GM19351 (cell line): ENCODE results near the gene DCBLD1.

Source experiments
- ATAC-seq: cut with Tn5 transposase; IDR thresholded peaks from one replicate; pipeline ENCODE4 v1.9.1; 2021; ENCODE audit warnings: mild to moderate bottlenecking, moderate library complexity; ENCODE audit not compliant: unreplicated experiment

Gene DCBLD1

DNA sequence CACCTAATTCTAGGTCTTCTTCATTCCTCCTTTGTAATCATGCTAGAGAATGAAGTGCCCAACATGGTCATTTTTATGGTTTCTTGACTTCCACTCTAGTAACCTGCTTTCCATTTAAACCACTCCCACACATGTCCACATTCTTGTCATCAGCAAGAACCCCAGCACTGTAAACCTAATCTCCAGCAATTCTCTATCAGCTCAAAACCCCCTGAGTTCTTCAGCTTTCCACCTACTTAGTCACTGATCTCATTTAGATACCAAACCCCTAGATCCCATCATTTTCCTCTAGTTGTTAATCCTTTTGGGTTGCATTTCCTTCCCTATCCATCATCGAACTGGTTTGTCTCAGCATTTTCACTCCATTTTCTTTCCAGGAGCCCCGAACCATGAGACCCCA lies 70.1 kb downstream of the DCBLD1 start:
- no peak for ATAC-seq

DNA sequence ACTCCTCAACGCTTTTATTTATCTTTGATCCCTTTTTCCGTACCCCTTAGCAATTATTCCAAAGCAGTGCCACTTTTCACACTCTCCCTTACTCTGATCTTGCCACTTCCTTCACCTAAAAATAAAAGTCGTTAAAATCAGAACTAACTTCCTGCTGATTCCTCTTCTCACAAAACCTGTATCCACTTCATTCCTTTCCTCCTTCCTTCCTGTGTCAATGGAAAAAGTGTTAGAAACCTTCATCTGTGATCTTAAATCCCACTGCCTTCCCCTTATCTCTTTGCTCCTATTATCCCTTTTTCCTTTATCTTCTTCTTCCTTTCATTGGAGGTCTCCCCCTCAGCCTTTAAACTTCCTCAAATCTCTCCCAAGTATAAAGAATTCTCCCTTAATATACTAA lies 70.7 kb downstream of the DCBLD1 start:
- no peak for ATAC-seq

DNA sequence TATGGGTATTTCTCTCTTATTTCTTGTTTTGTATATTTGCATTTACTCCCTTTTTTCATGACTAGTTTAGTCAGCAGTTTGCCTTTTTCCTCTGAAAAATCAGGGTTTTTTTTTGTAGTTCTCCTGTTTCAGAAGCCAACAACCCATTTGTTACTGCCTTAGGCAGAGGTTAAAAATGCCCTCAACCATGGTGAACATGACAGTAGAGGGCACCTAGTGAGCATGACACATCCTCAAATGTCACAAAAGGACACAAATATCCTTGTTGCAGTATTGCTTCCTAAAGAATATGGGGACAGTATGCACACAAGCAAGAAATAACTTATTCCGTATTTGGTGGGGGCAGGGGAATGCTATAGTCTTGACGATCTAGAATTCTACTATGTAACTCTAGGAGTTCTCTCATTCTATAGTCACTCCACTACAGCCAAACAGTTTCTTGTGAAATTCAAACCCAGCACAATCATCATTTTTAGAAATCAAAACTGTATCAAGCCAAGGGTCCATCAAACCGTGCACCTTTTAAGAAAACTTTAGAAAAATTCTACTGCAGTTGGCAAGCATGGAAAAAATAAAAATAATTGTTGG lies 72.9 kb downstream of the DCBLD1 start:
- no peak for ATAC-seq

DNA sequence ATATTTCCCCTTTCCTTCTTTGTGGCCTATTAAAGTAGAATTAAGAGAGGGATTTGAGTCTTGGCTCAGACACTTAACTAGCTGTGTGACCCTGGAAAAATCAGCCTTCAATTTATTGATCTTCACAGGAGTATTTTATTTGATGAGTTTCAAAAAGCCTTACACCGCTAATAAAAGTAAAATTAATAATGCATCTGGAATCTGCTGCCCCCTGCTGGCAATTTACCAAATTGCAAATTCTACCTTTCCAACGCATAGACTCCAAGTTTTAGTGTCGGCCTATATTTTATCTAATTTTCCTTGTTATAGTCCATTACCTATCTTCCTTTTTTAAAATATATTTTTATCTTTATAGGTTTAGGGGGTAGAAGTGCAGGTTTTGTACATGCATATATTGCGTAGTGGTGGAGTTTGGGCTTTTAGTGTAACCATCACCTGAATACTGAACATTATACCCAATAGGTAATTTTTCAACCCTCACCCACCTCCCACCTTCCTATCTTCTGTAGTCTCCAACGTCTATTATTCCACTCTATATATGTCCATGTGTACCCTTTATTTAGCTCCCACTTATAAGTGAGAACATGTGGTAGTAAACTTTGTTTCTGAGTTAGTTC lies 73.5 kb downstream of the DCBLD1 start:
- no peak for ATAC-seq

DNA sequence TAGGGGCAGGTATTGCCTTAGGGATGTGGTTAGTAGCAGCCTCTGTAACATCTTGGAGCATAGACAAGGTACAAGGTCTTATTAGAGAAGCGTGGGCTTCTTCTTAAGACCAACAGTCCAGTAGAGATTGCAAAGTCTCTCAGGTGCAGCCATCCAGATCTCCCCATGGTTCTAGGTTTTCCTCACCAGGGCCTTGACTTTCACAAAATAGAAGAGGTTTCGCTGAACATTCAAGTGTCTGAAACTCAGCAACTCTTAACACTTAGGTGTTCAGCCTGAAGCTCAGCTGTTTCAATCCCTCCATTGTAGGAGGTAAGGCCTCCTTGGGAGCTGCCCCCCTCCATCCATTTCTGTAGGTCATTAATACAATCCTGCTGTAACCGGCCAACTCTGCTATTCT lies 75.5 kb downstream of the DCBLD1 start:
- ATAC-seq, result no peak

DNA sequence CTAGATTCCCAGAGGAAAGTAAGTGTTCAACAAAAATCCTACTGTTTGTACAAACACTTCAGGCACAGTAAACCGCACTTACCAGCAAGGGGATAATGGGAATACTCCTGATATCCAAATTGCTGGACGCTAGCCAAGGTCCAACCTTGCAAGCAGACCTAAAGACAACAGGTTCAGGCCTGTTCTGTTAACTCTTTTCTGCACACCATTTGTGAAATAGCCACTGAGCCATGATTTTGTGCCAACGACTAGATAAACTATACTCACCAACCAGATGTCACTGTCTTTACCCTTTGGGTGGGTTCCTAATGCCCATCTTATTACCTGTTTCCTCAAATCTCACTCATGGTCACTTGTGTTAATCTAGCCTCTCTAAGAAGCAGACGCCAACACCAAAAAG lies 76.3 kb downstream of the DCBLD1 start:
- no peak for ATAC-seq

DNA sequence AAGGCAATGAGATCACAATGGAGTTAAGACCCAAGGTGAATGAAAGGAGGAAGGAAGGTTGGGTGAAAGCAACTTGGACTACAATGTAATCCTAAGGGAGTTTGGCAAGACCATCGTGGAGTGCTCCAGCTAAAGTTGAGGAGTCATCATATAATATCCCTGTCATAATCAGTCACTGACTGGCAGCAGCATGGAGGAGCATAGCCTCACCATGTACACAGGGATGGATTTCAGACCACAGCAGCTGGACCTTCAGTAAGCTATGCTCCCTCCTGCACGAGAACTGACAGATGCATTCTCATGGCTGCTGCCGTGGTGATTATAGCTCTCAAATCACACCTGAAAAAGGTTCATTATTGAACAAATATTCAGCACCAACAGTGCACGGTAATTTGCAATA lies 76.8 kb downstream of the DCBLD1 start:
- no peak for ATAC-seq

DNA sequence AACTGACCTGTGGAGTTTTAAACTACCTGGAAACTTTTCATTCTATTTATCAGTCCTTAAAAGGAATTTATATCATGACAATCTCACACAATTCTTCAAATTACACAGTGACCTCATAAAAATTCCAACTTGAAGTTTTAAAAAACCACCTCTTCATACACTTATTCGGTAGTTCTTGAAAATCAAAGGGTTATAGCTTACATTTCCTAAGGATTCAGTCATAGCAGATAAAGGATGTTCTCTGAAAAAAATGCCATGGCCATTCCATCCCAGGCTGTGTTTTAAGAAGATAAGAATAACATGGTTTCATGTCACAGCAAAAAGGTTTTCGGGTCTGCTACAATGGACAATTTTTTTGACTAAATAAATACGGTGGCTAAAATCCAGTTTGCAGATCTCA lies 78.7 kb downstream of the DCBLD1 start:
- no peak for ATAC-seq

DNA sequence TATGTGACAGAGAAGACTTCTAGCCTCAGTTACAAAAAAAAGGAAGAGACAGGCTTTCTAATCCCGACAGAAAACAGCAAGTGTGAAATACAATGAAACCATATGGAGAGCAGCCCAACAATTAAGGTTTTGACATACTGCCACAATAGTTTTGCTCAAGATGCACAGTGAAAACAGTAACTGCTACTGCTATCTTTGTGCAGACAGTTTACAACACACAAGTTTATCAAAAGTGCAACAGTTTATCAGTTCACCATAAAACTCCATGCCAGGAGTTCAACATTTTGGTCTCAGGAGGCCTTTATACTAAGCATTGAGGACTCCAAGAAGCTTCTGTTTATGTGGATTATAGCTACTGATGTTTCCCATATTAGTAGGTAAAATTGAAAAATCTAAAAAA lies 82.2 kb downstream of the DCBLD1 start:
- ATAC-seq, result no peak

DNA sequence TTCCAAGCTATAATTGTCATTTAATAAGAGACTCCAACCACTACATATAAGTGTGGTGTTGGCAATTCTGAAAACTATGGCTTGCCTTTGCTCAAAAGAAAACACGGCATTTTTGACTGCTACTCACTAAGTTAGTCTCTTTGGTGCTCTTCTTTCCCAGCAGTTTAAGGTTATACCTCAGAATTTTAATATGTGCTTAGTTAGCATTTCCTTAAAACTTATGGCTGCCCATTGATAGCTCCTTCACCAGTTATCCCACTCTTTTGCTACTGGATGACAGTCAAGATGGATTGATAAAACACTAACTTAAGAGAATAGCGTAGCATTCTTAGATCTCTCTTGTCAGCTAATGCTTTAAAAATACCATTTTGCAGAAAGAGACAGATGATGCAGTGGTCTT lies 85.8 kb downstream of the DCBLD1 start:
- ATAC-seq, result no peak

DNA sequence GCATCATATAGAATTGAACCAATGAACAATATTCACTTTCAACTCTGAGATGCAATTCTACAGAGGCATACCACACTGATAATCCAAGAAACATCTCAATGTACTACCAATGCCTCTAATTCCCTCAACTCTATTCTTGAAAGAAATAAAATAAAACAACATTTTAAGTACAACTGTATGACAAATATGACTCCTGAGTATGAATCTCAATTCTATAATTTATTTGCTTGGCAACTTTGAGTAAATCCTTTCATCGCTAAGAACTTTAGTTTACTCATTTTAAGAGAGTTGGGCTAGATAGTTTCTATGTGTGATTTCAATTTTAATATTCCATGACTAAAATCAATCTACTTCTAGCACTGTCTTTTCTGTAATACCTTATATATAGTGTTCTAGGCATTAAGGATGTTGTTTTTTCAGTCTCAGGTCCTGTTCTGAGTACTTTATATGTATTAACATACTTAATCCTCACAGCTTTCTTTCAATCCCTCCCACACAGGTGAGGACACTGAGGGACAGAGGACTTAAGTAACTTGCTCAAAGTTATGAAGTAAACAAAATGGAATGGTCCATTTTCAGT lies 86.4 kb downstream of the DCBLD1 start:
- ATAC-seq, result no peak

DNA sequence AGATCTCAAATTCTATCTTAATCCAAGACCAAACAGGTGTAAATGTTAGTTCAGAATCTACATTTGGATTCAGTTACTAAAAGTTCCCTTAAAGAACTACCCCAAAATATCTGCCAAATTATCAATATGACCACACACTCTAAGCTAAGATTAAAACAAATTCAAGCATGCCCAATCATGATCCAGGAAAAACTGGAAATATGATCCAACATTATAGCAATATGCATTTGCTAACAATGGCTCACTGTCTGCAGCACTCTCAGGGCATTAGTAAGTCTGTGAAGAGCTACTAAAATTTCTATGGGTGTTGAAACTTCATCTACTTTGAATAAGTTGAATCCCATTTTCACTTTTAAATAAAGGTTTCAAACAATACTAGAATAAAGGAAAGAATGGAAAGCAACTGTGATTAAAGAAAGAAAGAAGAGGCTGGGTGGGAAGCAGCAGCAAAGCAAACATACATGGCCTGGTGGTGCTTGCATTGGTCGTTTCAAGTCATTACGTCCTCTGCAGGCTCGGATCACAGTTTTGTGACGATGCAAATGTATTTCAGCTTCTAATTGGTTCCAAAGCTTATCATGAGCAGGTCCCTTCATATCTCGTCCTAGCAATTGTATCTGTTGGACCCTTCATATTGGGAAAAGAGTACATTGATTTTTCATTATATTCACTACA lies 90.7 kb downstream of the DCBLD1 start:
- ATAC-seq, result no peak

DNA sequence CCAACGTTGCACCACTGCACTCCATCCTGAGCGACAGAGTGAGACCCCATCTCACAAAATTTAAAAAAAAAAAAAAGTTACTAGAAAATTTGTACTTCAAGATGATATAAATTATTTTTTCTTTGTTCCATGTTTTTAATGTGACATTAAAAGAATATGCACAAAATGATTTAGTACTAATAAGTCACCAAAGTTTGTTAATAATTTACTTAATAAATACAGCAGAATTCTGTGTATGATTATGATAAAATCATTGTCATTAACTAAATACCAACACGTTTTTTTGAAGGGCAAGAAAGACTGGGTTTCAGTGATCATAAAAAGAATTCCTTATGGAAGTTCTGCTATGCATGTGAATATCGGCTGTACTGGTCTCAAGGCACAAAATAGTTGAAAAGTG lies 91.7 kb downstream of the DCBLD1 start:
- ATAC-seq, result no peak

DNA sequence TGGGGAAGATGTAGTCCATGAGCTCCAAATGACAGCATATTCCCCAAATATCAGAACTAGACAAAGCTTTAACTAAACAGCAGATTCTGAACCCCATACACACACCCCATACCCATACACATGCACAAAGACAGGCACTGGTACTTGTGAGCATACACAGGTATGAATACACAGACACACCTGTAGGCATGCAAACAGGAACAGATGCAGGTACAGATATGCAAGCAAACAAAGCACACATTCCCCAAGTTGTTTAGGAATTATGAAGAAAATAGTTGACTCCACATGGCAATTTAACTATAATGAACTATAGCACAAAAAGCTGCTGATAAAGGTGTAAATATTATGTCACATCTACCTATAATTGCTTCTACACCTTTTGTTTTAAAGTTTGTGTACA lies 103.2 kb downstream of the DCBLD1 start:
- ATAC-seq, result no peak

DNA sequence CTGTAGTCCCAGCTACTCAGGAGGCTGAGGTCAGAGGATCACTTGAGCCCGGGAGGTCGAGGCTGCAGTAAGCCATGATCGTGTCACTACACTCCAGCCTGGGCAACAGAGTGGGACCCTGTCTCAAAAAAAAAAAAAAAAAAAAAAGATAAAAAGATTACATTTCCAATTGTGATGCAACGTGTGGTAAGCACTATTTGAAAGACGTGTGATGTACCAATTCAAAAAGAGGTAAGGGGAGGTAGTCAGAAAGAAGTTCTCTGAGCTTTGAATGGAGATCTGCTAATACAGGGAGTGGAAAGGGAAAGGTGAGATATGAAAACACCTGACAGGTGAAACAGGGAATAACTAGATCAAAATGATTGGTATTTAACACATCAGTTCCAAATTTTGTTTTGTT lies 108.0 kb downstream of the DCBLD1 start:
- ATAC-seq, result no peak

DNA sequence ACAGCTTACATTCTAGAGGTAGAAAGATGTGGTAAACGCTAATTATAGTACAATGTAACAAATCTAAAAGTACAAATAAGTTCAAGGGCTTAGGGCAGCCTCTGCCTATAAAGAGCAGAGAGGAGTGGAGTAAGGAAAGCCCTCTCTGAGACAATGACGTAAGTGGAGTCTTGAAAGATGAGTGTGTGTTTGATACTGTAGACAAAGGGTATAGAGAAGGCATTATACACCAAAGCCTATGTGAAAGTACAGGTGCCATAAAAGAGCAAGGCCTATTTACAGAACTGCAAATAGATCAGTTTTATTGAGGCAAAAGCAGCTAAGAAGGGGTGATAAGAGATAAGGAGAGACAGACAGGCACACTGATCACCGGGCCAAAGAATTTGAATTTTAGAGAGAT lies 108.9 kb downstream of the DCBLD1 start:
- no peak for ATAC-seq

DNA sequence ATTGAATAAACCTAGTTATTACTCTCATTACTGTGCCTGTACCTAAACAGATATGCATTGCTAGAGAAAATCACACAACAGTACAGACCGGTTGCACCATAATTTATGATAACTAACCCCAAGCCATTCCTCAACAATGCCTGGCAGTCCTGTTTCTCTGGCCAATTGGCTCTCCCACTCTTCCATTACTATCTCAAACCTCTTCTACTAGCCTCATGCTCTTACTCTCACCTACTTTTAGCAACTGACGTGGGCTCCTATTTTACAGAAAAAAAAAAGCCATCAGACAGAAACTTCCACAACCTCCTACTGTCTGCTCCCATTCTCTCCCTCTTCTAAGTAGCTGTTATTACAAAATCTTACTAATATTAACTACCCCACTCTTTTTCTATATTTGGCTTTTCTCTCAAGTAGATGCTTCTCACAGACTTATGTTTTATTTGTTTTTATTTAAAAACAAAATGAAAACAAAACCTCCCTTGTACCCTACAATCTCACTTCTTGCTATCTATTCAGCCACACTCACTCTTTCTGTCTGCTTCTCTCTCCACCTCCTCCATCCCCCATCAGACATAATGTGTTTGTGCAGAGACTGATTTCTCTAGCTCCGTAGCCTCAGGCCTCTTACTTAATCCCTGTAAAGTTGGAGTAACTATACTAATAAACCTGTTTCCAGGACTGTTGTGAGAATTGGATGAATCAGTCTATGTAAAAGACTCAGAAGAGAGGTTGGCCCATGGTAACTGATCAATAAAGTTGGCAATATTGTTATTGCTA lies 110.7 kb downstream of the DCBLD1 start:
- ATAC-seq, result no peak

DNA sequence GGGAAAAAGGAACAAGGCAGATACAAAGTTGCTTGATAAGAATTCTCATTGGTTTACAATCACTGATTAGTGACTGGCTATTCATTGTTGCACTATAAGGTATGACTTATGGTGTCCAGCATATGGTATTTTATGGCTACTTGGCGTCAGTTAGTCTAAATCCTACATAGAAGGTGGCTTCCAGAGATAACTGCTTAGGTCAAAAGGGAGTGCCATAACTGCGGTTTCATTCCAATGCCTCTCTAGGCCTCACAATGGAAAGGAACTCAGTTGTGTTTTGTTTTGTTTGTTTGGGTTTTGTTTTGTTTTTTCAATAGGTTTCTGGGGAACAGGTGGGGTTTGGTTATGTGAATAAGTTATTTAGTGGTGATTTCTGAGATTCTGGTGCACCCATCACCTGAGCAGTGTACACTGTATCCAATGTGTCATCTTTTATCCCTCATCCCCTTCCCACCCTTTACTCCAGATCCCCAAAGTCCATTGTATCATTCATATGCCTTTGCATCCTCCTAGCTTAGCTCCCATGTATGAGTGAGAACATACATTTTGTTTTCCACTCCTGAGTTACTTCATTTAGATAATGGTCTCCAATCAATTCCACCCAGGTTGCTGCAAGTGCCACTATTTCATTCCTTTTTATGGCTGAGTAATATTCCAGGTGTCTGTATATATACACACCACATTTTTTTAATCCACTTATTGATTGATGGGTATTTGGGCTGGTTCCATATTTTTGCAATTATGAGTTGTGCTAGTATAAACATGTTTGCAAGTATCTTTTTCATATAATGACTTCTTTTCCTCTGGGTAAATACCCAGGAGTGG lies 112.8 kb downstream of the DCBLD1 start:
- no peak for ATAC-seq

DNA sequence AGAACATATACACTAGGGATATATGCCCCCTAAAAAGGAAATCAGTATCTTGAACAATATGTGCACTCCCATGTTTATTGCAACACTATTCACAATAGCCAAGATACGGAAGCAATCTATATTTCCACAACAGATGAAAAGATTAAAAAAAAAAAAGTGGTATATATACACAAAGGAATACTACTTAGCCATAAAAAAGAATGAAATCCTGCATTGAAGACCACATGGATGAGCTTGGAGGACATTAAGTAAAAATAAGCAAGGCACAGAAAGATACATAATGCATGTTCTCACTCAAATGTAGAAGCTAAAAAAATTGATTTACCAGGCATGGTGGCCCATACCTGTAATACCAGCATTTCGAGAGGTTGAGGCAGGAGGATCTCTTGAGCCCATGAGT lies 115.3 kb downstream of the DCBLD1 start:
- ATAC-seq, result no peak
